ENCODE results near the gene CHN2.

Gene CHN2

DNA sequence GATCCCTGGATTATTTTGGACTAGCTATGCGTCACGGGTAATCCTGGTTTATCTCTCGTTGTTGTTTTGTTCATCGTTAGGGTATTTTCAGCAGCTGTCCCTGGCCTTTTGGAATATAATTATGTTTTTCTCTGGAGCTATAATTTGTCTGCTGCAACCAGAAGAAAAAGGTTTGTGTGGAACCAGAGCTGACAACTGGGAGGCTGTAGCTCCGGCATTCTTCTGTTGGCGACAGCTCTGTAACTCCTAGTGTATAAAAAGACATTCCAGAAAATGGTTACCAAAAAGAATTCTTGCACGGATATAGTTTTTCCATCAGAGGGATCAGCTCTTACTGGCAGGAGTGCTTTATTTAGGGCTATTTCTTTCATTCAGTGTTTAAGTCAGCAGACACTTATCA, 238.1 kb downstream of the CHN2 start:
- H3K4me3 ChIP-seq (ENCODE audit: low read depth, low read length): no peak overlapping the region
- TF ChIP-seq, protein P1, sequence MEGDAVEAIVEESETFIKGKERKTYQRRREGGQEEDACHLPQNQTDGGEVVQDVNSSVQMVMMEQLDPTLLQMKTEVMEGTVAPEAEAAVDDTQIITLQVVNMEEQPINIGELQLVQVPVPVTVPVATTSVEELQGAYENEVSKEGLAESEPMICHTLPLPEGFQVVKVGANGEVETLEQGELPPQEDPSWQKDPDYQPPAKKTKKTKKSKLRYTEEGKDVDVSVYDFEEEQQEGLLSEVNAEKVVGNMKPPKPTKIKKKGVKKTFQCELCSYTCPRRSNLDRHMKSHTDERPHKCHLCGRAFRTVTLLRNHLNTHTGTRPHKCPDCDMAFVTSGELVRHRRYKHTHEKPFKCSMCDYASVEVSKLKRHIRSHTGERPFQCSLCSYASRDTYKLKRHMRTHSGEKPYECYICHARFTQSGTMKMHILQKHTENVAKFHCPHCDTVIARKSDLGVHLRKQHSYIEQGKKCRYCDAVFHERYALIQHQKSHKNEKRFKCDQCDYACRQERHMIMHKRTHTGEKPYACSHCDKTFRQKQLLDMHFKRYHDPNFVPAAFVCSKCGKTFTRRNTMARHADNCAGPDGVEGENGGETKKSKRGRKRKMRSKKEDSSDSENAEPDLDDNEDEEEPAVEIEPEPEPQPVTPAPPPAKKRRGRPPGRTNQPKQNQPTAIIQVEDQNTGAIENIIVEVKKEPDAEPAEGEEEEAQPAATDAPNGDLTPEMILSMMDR (IDR thresholded peaks at IDR 0.05; ENCODE audit: control insufficient read depth, extremely low read depth, insufficient read depth): no peak

DNA sequence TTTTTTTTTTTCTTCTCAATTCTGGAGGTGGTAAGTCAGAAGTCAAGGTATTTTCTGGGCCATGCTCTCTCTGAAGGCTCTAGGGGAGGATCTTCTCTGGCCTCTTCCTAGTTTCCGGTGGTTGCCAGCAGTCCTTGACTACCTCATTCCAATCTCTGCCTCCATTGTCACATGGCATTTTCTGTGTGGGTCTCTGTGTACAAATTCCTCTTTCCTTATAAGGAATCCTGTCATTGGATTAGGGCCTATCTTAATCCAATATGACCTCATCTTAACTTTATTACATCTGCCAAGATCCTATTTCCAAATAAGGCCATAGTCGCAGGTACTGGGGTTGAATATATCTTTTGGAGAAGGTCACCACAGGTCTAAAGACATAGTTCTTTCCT, 239.8 kb downstream of the CHN2 start:
- no peak for DNase-seq (ENCODE audit: low read depth)
- TF ChIP-seq, protein P1 (IDR thresholded peaks at IDR 0.05; ENCODE audit: control insufficient read depth, extremely low read depth, insufficient read depth): no peak
- H3K4me3 ChIP-seq (ENCODE audit: low read depth, low read length): no peak overlapping the region

More for the DNA sequence above, 238.1 kb downstream of the CHN2 start:
- no peak for DNase-seq (ENCODE audit: low read depth)

DNA sequence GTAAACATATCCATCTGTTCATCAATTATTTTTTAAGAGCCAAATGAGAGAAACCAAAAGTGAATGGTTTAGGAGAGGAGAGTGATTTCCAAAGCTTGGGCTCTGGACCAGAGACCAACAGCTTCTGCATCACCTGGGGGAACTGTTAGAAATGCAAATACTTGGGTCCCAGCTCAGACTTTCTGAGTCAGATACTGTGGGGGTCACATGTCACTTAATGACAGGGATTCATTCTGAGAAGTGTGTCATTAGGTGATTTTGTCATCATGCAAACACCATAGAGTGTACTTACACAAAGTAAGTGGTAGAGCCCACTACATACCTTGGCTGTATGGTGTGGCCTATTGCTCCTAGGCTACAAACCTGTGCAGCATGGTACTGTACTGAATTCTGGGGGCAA, 240.6 kb downstream of the CHN2 start:
- TF ChIP-seq, protein P1 (IDR thresholded peaks at IDR 0.05; ENCODE audit: control insufficient read depth, extremely low read depth, insufficient read depth): no peak
- H3K4me3 ChIP-seq (ENCODE audit: low read depth, low read length): no peak overlapping the region
- DNase-seq (ENCODE audit: low read depth): no peak

DNA sequence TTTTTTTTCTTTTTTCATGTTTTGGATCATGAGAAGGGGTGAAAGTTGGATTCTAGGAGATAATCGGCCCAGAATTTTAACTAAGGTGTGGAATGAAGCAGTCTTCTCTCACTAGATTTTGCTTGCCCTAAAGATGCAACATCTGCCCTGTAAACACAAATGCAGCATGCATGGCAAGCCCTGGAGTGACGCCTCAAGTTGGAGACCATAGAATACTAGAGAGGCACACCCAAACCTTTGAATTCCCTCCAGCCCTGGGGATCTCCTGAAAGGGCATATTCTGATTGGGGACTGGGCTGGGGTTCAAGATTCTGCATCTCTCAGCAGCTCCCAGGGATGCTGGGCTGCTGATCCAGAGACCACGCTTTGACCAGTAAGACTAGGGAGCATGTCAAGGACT, 241.3 kb downstream of the CHN2 start:
- DNase-seq (ENCODE audit: low read depth): no peak
- no peak overlapping the region for H3K4me3 ChIP-seq (ENCODE audit: low read depth, low read length)
- TF ChIP-seq, protein P1 (IDR thresholded peaks at IDR 0.05; ENCODE audit: control insufficient read depth, extremely low read depth, insufficient read depth): no peak

DNA sequence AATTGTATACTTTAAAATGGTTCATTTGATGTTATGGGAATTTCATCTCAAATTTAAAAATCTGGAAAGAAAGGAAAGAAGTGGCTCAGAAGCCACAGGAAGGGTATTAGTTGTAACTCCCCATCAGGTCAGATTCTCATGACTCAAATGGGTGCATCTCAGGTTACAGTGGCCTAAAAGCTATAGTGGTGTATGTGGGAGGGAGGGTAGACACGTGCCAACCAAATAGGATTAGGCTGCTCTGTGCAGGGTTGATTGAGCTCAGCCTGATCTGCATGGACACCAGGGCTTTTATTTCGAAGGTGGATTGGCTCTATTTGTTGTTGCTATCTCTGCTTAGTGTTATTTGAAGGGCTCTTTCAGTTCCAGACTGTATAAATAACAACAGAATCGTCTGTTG, 247.6 kb downstream of the CHN2 start:
- no peak overlapping the region for H3K4me3 ChIP-seq (ENCODE audit: low read depth, low read length)
- no peak for DNase-seq (ENCODE audit: low read depth)
- TF ChIP-seq, protein P1 (IDR thresholded peaks at IDR 0.05; ENCODE audit: control insufficient read depth, extremely low read depth, insufficient read depth): no peak

DNA sequence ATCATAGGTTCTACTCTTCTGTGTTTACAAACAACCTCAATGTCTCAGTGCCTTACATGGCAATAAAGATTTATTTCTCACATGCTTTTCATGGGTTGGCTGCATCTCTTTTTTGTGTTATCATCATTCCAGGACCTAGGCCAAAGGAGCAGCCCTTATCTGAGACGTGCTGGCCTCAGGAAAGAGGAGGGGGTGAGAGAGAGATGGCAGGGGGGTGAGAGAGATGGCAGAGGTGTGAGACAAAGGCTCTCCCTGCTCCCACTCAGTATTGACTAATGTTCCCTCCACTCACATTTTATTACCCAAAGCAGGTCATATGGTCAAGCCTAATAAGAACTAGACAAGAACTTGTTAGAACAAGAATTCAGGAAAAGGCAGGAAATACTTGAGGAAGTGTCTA, 249.0 kb downstream of the CHN2 start:
- DNase-seq (ENCODE audit: low read depth): no peak
- no peak overlapping the region for H3K4me3 ChIP-seq (ENCODE audit: low read depth, low read length)
- TF ChIP-seq, protein P1 (IDR thresholded peaks at IDR 0.05; ENCODE audit: control insufficient read depth, extremely low read depth, insufficient read depth): no peak

DNA sequence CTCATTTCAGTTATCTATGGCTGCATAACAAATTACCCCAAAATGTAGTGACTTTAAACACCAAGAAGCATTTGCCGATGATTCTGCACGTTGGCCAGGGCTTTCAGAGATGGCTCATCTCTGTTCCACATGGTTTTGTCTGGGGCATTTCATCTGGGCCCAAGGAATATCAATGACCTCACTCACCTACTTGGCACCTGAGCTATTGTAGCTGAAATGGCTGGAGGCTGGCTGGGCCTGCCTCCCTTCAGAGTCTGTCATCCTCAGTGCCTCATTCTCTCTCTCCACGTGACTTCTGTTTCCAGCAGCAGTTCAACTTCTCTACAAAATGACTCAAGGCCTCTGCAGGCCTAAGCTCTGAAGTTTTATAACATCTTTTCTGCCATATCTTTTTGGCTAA, 249.7 kb downstream of the CHN2 start:
- TF ChIP-seq, protein P1 (IDR thresholded peaks at IDR 0.05; ENCODE audit: control insufficient read depth, extremely low read depth, insufficient read depth): no peak
- no peak for DNase-seq (ENCODE audit: low read depth)
- H3K4me3 ChIP-seq (ENCODE audit: low read depth, low read length): no peak overlapping the region

Data from LNCaP clone FGC (cell line).